SK-N-MC (cell line): ENCODE results near the gene NNAT.

Source experiments
- EZH2 ChIP-seq: fragments of 200-600 bp; sonication (generic); IDR thresholded peaks from one replicate; pipeline ENCODE4 v1.6.1; 2017; ENCODE audit warnings: antibody characterized with exemption
- FOXP2 ChIP-seq: optimal IDR thresholded peaks from 2 replicates; pipeline ENCODE3; 2011; ENCODE audit warnings: mild to moderate bottlenecking, moderate library complexity; ENCODE audit not compliant: insufficient read depth; ENCODE audit errors: extremely low read length, control extremely low read depth
- POLR2AphosphoS5 ChIP-seq: IDR thresholded peaks from 2 replicates; pipeline ENCODE4 v1.6.1; 2012; ENCODE audit warnings: mild to moderate bottlenecking, low read depth, low read length, borderline replicate concordance

DNA sequence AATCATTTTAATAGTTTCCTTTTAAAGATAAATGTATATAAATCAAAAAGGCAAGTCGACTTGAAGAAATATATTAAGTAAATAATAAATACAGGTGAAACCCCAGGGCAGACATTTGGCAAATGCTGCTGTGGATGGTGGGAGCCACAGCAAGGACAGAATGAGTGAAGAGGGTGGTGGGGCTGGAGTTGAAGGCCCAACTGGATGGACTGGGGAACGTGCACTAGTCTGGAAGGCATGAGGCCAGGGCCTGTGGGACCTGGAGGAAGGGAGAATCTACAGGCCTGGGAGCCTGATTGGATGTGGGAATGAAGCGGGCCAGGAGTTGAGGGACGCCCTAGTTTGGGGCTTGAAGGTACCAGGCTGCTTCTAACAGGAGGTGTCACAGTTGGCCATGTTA, 37.3 kb downstream of the NNAT start:
- no peak for TF ChIP-seq EZH2
- TF ChIP-seq POLR2AphosphoS5 = no peak
- no peak for TF ChIP-seq FOXP2
